Ishikawa (cell line): ENCODE data around the gene CACNA2D4.

Source experiments
- EP300 ChIP-seq: IDR thresholded peaks from 2 replicates; pipeline ENCODE4 v1.6.1; 2012; ENCODE audit warnings: borderline replicate concordance
- REST ChIP-seq: IDR thresholded peaks from 2 replicates; pipeline ENCODE4 v1.6.1; 2012; ENCODE audit warnings: low read depth, mild to moderate bottlenecking

- TF ChIP-seq REST (no peak), EP300 (no peak)
Measured at GRCh38 chr12:1795221-1795784, 123.1 kb downstream of the CACNA2D4 start.
